K562 (cell line): Measurements from ENCODE around the gene MKLN1. TPM values are rescaled to one million over a fixed set of nuclear protein-coding genes. Genes with fewer than 3 reads are reported as not detected.

Experiments
- BACH1 ChIP-seq: fragments of 200-800 bp; sonication (Bioruptor generic); IDR thresholded peaks from 2 replicates; pipeline ENCODE4 v1.6.1; 2016; ENCODE audit warnings: missing genetic modification characterization, missing compliant biosample characterization
- FIP1L1 ChIP-seq: fragments of 200-400 bp; formaldehyde crosslinking; IDR thresholded peaks from 2 replicates; pipeline ENCODE4 v1.6.1; 2018; ENCODE audit warnings: mild to moderate bottlenecking, low read depth, low read length; ENCODE audit not compliant: poor library complexity, severe bottlenecking
- FOSL1 ChIP-seq: fragments of 200-800 bp; sonication (Bioruptor generic); conservative IDR thresholded peaks from 2 replicates; pipeline ENCODE4 v1.6.1; 2016; ENCODE audit warnings: missing genetic modification characterization, missing compliant biosample characterization
- HNRNPK ChIP-seq: fragments of 200-400 bp; formaldehyde crosslinking; IDR thresholded peaks from one replicate; pipeline ENCODE4 v1.6.1; 2018; ENCODE audit warnings: mild to moderate bottlenecking, low read depth, low read length; ENCODE audit not compliant: poor library complexity, severe bottlenecking
- JUN ChIP-seq, 2 experiments: sonication (generic) in 1 of 2; formaldehyde crosslinking in 1 of 2; IDR thresholded peaks; 2 replicates each; pipeline versions ENCODE4 v1.6.1 to v1.8.0; 2012 to 2022; ENCODE audit warnings: borderline replicate concordance in 2 of 2, mild to moderate bottlenecking in 2 of 2, improper control_type of control experiment in 1 of 2, low read depth in 1 of 2, low read length in 1 of 2, missing genetic modification reagents in 1 of 2
- KDM1A ChIP-seq, 2 experiments: fragments of 450-650 bp; IDR thresholded peaks; 2 replicates each; pipeline ENCODE4 v1.6.1; 2016; ENCODE audit warnings: mild to moderate bottlenecking in 2 of 2
- PBX2 ChIP-seq, 2 experiments: IDR thresholded peaks in 1 of 2; conservative IDR thresholded peaks in 1 of 2; 2 replicates each; pipeline ENCODE4 v1.6.1; 2016; ENCODE audit warnings: low read depth in 2 of 2, mild to moderate bottlenecking in 1 of 2, missing compliant biosample characterization in 1 of 2, missing genetic modification characterization in 1 of 2, moderate library complexity in 1 of 2
- RBFOX2 ChIP-seq: fragments of 200-400 bp; formaldehyde crosslinking; IDR thresholded peaks from 2 replicates; pipeline ENCODE4 v1.6.1; 2017; ENCODE audit warnings: low read depth, mild to moderate bottlenecking, low read length, moderate library complexity
- SMAD4 ChIP-seq: fragments of 250-450 bp; sonication (Bioruptor Pico); conservative IDR thresholded peaks from 2 replicates; pipeline ENCODE4 v1.8.0; 2021; ENCODE audit warnings: inconsistent platforms, mild to moderate bottlenecking, moderate library complexity
- SMARCA4 ChIP-seq: fragments of 450-650 bp; IDR thresholded peaks from 2 replicates; pipeline ENCODE4 v1.6.1; 2016
- SMARCC2 ChIP-seq: fragments of 450-650 bp; IDR thresholded peaks from 2 replicates; pipeline ENCODE4 v1.6.1; 2017; ENCODE audit warnings: antibody characterized with exemption, moderate library complexity, mild to moderate bottlenecking, low read depth
- YY1 ChIP-seq, 3 experiments: IDR thresholded peaks; 2 replicates each; pipeline ENCODE4 v1.6.1; 2011; ENCODE audit warnings: low read length in 2 of 3, mild to moderate bottlenecking in 2 of 3, moderate library complexity in 2 of 3, borderline replicate concordance in 1 of 3, control low read depth in 1 of 3, low read depth in 1 of 3; ENCODE audit not compliant: insufficient read depth in 3 of 3, insufficient replicate concordance in 2 of 3, control insufficient read depth in 1 of 3, insufficient read length in 1 of 3; ENCODE audit errors: extremely low read depth in 1 of 3
- ZKSCAN1 ChIP-seq: fragments of 150-350 bp; IDR thresholded peaks from 2 replicates; pipeline ENCODE4 v1.6.1; 2016; ENCODE audit warnings: low read depth, low read length
- ZMIZ1 ChIP-seq, 2 experiments: fragments of 150-350 bp in 1 of 2; IDR thresholded peaks; 2 replicates each; pipeline ENCODE4 v1.6.1; 2012 to 2016; ENCODE audit warnings: low read depth in 2 of 2, low read length in 2 of 2, mild to moderate bottlenecking in 1 of 2, moderate library complexity in 1 of 2
- ZNF232 ChIP-seq: sonication (generic); formaldehyde crosslinking; IDR thresholded peaks from 2 replicates; pipeline ENCODE4 v1.8.0; 2022; ENCODE audit warnings: mild to moderate bottlenecking, missing genetic modification reagents
- ZNF398 ChIP-seq: fragments of 250-450 bp; sonication (Bioruptor Pico); IDR thresholded peaks from 2 replicates; pipeline ENCODE4 v1.8.0; 2021; ENCODE audit warnings: moderate library complexity, mild to moderate bottlenecking, inconsistent platforms
- ZNF785 ChIP-seq: fragments of 250-450 bp; sonication (Bioruptor Pico); IDR thresholded peaks from 2 replicates; pipeline ENCODE4 v1.4.0; 2020; ENCODE audit warnings: mild to moderate bottlenecking
- polyA plus RNA-seq, 8 experiments: library from polyadenylated mRNA; depleted of rRNA in 4 of 8; stranded (reverse) in 5 of 8; unstranded in 3 of 8; fragments of >200 nt; fragmentation: Nextera tagmentation in 2 of 8; fragmentation: Illumina TruSeq in 1 of 8; extraction: Ambion mirVana in 2 of 8; extraction: Trizol in 1 of 8; gene quantifications; 2 replicates each; pipeline versions ENCODE4 v1.2.1 to v1.2.3, GENCODE V29; 2011 to 2014; ENCODE audit warnings: inconsistent platforms in 1 of 8, missing spikeins in 1 of 8
- total RNA-seq, 7 experiments: library from RNA; depleted of rRNA in 6 of 7; stranded (reverse); fragments of >200 nt in 6 of 7; fragmentation: Illumina TruSeq in 2 of 7; extraction: Trizol in 2 of 7; gene quantifications; 2 replicates each; pipeline versions ENCODE4 v1.2.1 to v1.2.3, GENCODE V29; 2011 to 2021; ENCODE audit warnings: low replicate concordance in 1 of 7

Gene MKLN1
- total and polyA plus RNA-seq, 9 of the 15 experiments (the other 6 are each of a cell fraction or from before 2014, with no cell fraction given) = 18.6 to 80.4 (median 56.0) TPM

- no peak for TF ChIP-seq ZMIZ1 (IDR thresholded peaks at IDR 0.05; ENCODE audit: low read depth in 2 of 2, low read length in 2 of 2)
- no peak for TF ChIP-seq ZKSCAN1
- peak; percentile 68 for TF ChIP-seq JUN (IDR thresholded peaks at IDR 0.05; ENCODE audit: borderline replicate concordance, low read depth, low read length)
- TF ChIP-seq JUN (CRISPR knock-in tag; IDR thresholded peaks at IDR 0.05; ENCODE audit: borderline replicate concordance) = no peak
- TF ChIP-seq SMARCC2 = 0 out of 2 replicates have a peak, but pooled peaks have one; percentile 15
- TF ChIP-seq FIP1L1 = no peak
- TF ChIP-seq SMARCA4 = peak; percentile 60
- TF ChIP-seq KDM1A (IDR thresholded peaks at IDR 0.05) = no peak
- no peak for TF ChIP-seq RBFOX2
- TF ChIP-seq PBX2 (CRISPR knock-in tag; IDR thresholded peaks at IDR 0.05; ENCODE audit: low read depth) = no peak
- TF ChIP-seq PBX2 (tag; conservative IDR thresholded peaks at IDR 0.05; ENCODE audit: low read depth) = 0 out of 2 replicates have a peak, but pooled peaks have one; percentile 34
- TF ChIP-seq ZNF398 (CRISPR knock-in tag) = no peak
- peak in 1 of 3 experiments; percentile 63 for TF ChIP-seq YY1 (IDR thresholded peaks at IDR 0.05; ENCODE audit: borderline replicate concordance in 1 of 3, control insufficient read depth in 1 of 3, extremely low read depth in 1 of 3, insufficient read depth in 3 of 3, insufficient read length in 1 of 3, insufficient replicate concordance in 2 of 3, low read depth in 1 of 3, low read length in 2 of 3)
- TF ChIP-seq HNRNPK = no peak
- no peak for TF ChIP-seq ZNF785 (CRISPR knock-in tag)
- TF ChIP-seq BACH1 (tag) = 0 out of 2 replicates have a peak, but pooled peaks have one; percentile 61
- TF ChIP-seq SMAD4 (CRISPR knock-in tag) = 0 out of 2 replicates have a peak, but pooled peaks have one; percentile 49
- TF ChIP-seq ZNF232 (CRISPR knock-in tag) = no peak
- peak; percentile 91 for TF ChIP-seq FOSL1 (tag)
Observed at GRCh38 chr7:131325179-131325840, 2.4 kb upstream of the MKLN1 start (continued).
